Cerebellar cortex (tissue), 1 donor: Measurements from ENCODE around the gene TMPRSS6.

Source experiments
- DNase-seq: peaks from one replicate; pipeline ENCODE4 v3.0.0-alpha.2; 2015; ENCODE audit warnings: low spot score

TMPRSS6 gene

GRCh38 chr22:37051391-37052385 lies 57.8 kb downstream of the TMPRSS6 start, which contains the start of gene KCTD17:
TSS of gene KCTD17 (plus strand) at chr22:37051742. CDS start at chr22:37051761, 19 bp downstream.
- DNase-seq, result peak; percentile 42

DNA sequence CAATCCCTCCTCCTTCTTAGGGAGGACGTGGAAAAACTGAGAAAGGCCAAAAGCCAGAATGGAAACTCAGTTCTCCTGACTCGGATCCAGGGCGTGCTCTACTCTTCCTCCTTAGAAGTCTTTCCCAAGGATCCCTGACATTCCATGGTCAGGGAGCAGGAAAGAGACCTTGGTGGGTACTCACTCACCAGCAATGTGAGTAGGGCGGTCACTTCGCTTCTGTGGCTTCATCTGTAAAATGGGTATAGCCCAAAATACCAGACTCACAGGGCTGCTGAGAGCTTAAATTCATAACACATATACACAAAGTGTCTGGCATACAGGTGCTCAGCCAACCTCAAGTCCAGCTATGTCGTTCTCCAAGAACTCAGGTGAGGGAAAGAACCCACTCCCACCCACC lies 58.6 kb downstream of the TMPRSS6 start:
- no peak for DNase-seq

DNA sequence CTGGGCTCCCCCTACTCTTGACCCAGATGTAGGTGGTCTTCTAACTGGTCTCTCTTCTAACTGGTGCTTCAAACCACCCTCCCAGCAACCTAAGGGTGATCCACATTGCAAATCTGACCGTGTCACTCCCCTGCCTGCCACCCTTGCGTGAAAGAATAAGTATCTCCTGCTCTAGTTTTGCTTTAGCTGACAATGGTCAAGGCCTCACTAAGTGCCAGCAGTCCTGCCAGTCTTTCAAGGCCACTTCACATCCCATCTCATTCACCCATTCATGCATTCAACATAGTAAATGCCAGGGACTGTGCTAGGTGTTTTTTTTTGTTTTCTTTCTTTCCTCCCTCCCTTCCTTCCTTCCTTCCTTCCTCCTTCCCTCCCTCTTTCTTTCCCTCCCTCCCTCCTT lies 60.3 kb downstream of the TMPRSS6 start:
- no peak for DNase-seq

- no peak for DNase-seq
These were observed 61.4 kb downstream of the TMPRSS6 start for GRCh38 chr22:37048133-37048532.

GRCh38 chr22:37047006-37047405 lies 62.5 kb downstream of the TMPRSS6 start:
- no peak for DNase-seq

- DNase-seq, result no peak
These were observed 62.9 kb downstream of the TMPRSS6 start for GRCh38 chr22:37046589-37046988.

GRCh38 chr22:37045958-37046357 lies 63.6 kb downstream of the TMPRSS6 start:
- no peak for DNase-seq

DNA sequence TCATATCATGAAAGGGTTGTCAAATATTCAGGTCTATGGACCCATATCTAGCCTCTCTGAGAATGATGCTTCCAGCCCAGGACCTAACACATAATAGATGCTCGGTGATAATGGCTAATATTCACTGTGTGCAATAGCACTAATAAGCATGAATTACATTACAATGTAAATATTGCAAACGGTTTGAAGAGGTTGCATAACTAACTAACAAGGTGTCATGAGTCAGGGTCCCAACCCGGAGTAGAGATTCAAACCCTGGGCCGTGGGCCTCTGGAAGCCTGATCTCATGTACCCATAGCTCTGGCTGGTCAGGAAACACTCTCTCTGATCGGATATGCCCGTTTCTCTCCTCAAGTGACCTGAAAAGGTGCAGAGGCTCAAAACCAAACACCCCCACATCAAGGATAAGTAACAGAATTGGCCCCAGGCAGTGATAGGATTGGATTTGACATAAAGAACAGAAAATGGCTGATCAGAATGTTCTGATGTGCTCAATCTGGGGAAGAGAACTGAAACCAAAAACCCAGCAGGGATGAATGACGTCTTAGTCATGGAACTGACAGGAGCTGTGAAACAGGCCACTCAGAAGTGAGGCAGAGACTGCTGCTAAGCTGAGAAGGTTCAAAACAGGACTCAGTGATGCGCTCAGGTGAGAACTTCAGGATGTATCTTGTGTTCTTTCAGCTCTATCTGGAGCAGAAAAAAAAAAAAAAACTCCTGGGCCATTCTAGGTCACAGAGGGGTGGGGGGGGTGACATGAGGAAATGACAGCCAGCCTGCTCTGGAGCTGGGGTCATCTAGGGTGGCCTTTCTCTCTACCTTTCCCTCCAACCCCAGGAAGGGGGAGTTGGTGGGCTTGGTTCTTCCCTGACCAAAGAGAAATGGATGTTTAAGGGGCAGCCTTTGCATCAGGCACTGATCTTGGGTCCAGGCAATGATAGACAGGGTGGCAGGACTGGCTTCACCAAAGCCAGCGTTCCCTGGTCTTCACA lies 64.6 kb downstream of the TMPRSS6 start:
- DNase-seq, result no peak

DNA sequence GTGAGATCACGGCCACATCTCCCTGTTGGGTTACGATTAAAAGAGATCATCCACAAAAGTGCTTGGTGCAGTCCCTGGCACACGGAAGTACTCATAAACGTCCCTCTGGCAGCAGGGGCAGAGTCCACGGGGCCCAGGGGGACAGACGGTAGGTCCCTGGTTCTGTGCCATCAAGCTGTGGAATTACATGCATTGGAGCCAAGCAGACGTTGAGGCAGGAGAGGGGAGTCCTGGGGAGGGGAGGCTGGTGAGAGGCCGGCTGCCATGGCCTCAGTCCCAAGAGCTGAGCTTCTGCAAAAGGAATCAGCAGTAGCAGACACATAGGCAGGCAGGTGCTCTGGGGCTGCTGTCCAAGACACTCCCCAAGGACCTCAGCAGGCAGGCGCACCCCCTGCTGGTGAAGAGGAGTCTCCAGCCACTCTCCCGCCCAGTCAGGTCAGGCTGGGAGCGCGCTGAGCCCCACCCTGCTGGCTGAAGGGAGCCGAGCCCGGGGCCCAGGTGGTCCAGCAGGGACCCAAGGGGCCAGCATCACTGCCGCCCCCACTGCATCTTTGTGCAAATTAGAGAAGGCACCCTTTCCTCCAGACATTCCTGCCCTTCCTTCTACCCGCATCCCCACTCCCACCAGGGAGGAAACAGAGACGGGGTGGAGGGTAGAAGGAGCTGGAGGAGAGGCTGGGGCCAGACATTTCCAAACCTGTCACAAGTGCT lies 65.5 kb downstream of the TMPRSS6 start:
- DNase-seq, result no peak

DNA sequence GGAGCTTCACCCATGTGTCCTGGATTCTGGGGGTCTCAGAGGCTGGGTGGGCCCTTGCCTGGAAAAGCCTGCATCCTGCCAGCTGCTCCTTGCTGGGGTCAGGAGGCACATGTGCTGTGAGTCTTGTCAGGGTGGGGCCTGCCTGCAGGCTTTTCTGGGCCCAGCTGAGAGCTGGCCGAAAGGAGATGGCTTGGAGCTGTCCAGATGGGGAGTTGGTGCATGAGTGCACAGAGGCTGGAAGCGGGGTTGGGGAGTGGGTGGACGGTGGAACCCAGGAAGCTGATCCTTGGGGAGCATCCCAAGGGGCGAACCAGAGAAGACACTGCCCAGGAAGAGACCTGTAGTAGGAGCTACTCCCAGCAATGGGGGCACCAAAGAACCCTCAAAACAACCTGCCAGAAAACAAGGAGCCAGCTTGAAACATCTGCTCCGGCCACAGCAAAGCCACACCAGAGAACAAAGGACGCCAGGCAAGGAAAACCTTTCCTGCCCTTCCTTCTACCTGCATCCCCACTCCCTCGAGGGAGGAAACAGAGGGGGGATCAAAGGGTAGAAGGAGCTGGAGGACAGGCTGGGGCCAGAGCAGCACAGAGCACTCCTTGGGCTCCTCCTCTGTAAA lies 66.2 kb downstream of the TMPRSS6 start:
- DNase-seq, result no peak

DNA sequence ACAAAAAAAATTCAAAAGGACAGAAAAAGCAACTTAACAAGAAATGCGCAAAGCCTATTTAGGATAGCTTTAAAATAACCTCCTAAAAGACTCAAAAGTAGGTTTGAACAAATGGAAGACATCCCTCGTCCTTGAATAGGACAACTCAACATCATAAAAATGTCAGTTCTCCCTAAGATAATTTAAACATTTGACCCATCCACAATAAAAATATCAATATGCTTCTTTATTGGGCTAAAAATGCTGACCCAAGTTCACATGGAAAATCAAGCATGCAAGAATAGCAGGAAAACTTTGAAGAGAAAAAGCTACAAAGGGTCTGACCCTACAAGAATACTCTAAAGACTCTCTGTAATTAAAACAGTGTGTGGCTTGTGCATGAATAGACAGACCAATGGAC lies 70.0 kb downstream of the TMPRSS6 start:
- no peak for DNase-seq

- DNase-seq, result no peak
These were observed 71.8 kb downstream of the TMPRSS6 start for GRCh38 chr22:37037669-37038068.

DNA sequence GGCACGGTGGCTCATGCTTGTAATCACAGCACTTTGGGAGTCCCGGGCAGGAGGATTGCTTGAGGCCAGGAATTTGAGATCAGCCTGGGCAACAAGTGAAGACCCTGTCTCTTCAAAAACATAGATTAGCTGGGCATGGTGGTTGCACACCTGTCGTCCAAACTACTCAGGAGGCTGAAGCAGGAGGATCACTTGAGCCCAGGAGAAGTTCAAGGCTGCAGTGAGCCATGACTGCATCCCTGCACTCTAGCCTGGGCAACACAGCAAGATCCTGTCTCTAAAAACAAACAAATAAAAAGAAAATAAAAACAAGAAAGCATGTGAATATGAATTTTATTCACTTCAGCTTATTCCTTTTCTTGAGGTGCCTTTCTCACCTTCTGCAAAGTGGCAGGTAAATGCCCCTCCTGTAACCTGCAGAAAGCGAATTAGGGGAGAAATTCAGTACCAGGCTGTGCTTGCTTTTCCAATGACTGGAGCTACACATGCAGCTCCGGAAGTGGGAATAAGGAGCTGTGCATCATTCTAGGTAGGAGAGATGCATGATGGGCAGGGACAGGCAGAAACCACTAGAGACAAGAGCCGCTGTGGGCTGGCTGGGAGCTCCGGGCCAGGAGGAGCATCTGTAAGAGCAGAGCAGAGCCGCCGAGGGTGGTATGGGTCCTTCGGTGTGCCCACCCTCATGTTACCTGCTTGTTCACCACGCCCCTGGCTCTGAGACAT lies 72.7 kb downstream of the TMPRSS6 start:
- no peak for DNase-seq

DNA sequence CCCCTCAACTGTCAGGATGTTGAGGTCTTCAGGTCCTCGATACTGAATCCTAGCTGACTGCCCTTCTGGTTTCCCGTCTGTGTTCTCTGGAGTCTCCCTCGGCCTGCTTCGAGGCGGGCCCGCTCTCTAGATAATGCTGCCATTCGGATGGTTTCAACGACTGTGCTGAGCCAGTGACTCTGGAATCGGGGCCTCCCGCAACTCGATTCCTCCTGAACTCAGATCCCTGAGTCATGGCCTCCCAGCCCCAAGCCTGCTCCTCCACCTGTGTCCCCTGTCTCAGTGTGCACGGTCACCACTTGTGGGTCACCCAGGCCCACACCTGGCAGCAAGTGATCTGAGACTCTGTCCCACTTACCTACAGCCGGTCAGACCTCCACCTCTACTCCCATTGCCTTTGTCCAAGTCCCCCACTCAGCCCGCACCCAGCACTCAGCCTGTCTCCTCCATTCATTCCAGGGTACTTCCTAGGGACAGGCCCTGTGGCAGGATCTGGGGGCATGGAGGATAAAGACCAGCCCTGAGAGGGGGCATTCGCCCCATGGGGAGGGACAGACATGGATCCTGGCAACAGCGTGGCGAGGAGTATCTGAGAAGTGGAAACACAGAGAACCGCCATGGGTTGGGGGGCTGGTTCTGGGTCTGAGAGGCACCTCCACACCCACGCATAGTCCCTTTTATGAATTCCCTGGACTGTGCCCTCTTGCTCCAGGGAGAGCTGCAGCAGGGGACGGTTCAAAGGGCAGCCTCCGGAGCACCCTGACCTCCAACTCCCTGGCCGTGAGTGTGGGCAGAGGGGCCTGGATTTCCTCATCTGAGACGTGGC lies 75.7 kb downstream of the TMPRSS6 start:
- DNase-seq, result no peak

- no peak for DNase-seq
These were observed 76.7 kb downstream of the TMPRSS6 start for GRCh38 chr22:37032535-37033460.

- no peak for DNase-seq
These were observed 77.4 kb downstream of the TMPRSS6 start for GRCh38 chr22:37032134-37032534.

- no peak for DNase-seq
These were observed 78.8 kb downstream of the TMPRSS6 start for GRCh38 chr22:37030560-37031281.
